ENCODE measurements around the gene USP25.

The USP25 gene

GRCh38 chr21:15772654-15773053 lies 42.9 kb downstream of the USP25 start:
- no peak for DNase-seq (ENCODE audit: insufficient read length, low spot score)
- no peak for TF ChIP-seq CTCF (IDR thresholded peaks at IDR 0.05; ENCODE audit: insufficient read depth, missing control alignments)
- FAIRE-seq: no peak

- no peak for TF ChIP-seq CTCF (IDR thresholded peaks at IDR 0.05; ENCODE audit: insufficient read depth, missing control alignments)
- DNase-seq (ENCODE audit: insufficient read length, low spot score): no peak
- FAIRE-seq: no peak
Observed at GRCh38 chr21:15774590-15774989, 44.8 kb downstream of the USP25 start.

- no peak for FAIRE-seq
- no peak for TF ChIP-seq CTCF (IDR thresholded peaks at IDR 0.05; ENCODE audit: insufficient read depth, missing control alignments)
- DNase-seq (ENCODE audit: insufficient read length, low spot score): no peak
Observed at GRCh38 chr21:15775291-15775690, 45.5 kb downstream of the USP25 start.

- DNase-seq (ENCODE audit: insufficient read length, low spot score): no peak
- no peak for FAIRE-seq
- no peak for TF ChIP-seq CTCF (IDR thresholded peaks at IDR 0.05; ENCODE audit: insufficient read depth, missing control alignments)
Observed at GRCh38 chr21:15775981-15776380, 46.2 kb downstream of the USP25 start.

- DNase-seq (ENCODE audit: insufficient read length, low spot score) (no peak), FAIRE-seq (no peak)
- no peak for TF ChIP-seq CTCF (IDR thresholded peaks at IDR 0.05; ENCODE audit: insufficient read depth, missing control alignments)
Observed at GRCh38 chr21:15776818-15777217, 47.0 kb downstream of the USP25 start.

GRCh38 chr21:15781986-15782385 lies 52.2 kb downstream of the USP25 start:
- no peak for TF ChIP-seq CTCF (IDR thresholded peaks at IDR 0.05; ENCODE audit: insufficient read depth, missing control alignments)
- DNase-seq (ENCODE audit: insufficient read length, low spot score) (no peak), FAIRE-seq (no peak)

GRCh38 chr21:15788847-15789523 lies 59.2 kb downstream of the USP25 start:
- peak; percentile 11 for FAIRE-seq

More at GRCh38 chr21:15788847-15789523, 59.2 kb downstream of the USP25 start:
- no peak for TF ChIP-seq CTCF (IDR thresholded peaks at IDR 0.05; ENCODE audit: insufficient read depth, missing control alignments)
- no peak for DNase-seq (ENCODE audit: insufficient read length, low spot score)
